H1 (cell line): Measurements from ENCODE around the gene NRROS. TPM values are rescaled to one million over a fixed set of nuclear protein-coding genes. Genes with fewer than 3 reads are reported as not detected.

Experiments
- CHD2 ChIP-seq: IDR thresholded peaks from 2 replicates; pipeline ENCODE4 v1.6.1; 2012; ENCODE audit warnings: low read length, improper control_type of control experiment
- TBP ChIP-seq: IDR thresholded peaks from 2 replicates; pipeline ENCODE4 v1.6.1; 2011; ENCODE audit warnings: low read depth, low read length, improper control_type of control experiment
- polyA plus RNA-seq, 7 experiments: library from polyadenylated mRNA; depleted of rRNA in 3 of 7; stranded (reverse) in 5 of 7; unstranded in 2 of 7; fragments of >200 nt in 5 of 7; fragments of 200-250 nt in 2 of 7; gene quantifications; 1 replicate in 5 of 7; 2 replicates in 1 of 7; 4 replicates in 1 of 7; pipeline versions ENCODE4 v1.2.1 to v1.2.3, GENCODE V29; 2011 to 2013; ENCODE audit warnings: missing spikeins in 2 of 7, mixed read lengths in 2 of 7
- total RNA-seq: library from RNA; stranded (reverse); fragmentation: NEBNext Ultra II Directional; extraction: Animal tissue kit (Norgen Biotek cat#: 25700); gene quantifications from 2 replicates; pipeline ENCODE4 v1.2.1, GENCODE V29; 2021

NRROS gene
- total and polyA plus RNA-seq, 2 of the 8 experiments (the other 6 are each of a cell fraction or from before 2014, with no cell fraction given): 5.3 to 7.3 TPM

DNA sequence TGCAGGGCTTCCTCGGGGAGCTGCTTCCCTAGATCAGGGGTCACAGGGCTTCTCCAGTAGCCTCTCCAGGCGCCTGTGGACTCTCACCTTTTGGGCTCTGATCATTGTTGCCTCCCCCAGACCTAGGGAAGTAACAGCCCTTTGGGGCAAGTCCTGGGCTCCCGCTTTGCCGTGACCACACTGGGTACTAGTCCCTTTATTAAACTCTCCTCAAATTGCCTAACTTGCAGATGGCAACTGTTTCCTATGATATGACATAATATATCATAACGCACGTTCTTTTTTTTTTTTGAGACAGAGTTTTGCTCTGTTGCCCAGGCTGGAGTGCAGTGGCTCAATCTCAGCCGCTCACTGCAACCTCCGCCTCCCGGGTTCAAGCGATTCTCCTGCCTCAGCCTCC, 17.9 kb upstream of the NRROS start (continued):
- TF ChIP-seq CHD2: no peak
- no peak for TF ChIP-seq TBP
